Peyer's patch (tissue), 4 donors: ENCODE measurements around the gene GPC6.

ENCODE experiments used
- POLR2A ChIP-seq, 2 donors: fragments of 450-650 bp; IDR thresholded peaks; one replicate each; pipeline ENCODE4 v1.5.1; 2017; ENCODE audit warnings: antibody characterized with exemption in 2 of 2, mild to moderate bottlenecking in 2 of 2, moderate library complexity in 2 of 2
- TF ChIP-seq, protein P1 (sequence below), 6 experiments: fragments of 450-650 bp in 4 of 6; fragments of 200-600 bp in 2 of 6; sonication (generic) in 1 of 6; IDR thresholded peaks; one replicate each; pipeline ENCODE4 v1.5.1; 2017 to 2019; ENCODE audit warnings: antibody characterized with exemption in 6 of 6, mild to moderate bottlenecking in 3 of 6, moderate library complexity in 1 of 6

DNA sequence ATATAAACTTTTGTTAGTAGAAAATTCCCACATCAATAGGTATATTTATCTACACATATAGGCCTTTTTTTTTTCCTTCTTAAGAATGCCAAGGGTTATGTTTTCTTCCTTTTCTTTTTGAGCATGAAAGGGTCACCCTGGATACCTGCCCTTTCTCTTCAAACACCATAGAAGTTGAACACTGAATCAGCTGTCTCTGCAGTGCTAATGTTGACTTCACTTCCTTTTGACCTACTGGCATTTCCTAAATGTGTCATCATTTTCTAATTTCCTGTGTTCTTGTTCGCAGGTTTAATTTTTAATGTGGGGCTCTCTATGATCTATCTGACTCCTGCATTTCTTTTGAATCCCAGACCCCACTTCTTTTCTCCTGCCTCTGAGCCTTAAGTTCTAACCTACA is 532.0 kb downstream of the GPC6 start:
- no peak for TF ChIP-seq POLR2A (IDR thresholded peaks at IDR 0.05)
- TF ChIP-seq, protein P1, sequence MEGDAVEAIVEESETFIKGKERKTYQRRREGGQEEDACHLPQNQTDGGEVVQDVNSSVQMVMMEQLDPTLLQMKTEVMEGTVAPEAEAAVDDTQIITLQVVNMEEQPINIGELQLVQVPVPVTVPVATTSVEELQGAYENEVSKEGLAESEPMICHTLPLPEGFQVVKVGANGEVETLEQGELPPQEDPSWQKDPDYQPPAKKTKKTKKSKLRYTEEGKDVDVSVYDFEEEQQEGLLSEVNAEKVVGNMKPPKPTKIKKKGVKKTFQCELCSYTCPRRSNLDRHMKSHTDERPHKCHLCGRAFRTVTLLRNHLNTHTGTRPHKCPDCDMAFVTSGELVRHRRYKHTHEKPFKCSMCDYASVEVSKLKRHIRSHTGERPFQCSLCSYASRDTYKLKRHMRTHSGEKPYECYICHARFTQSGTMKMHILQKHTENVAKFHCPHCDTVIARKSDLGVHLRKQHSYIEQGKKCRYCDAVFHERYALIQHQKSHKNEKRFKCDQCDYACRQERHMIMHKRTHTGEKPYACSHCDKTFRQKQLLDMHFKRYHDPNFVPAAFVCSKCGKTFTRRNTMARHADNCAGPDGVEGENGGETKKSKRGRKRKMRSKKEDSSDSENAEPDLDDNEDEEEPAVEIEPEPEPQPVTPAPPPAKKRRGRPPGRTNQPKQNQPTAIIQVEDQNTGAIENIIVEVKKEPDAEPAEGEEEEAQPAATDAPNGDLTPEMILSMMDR (IDR thresholded peaks at IDR 0.05) = no peak
